NCI-H2196 (cell line): ENCODE measurements around the gene ICE2.
A peak's percentile ranks its signal among the peaks of the same experiment; 100 is the strongest.

Experiments
- DNase-seq: peaks from one replicate; lab custom pipeline; 2025; ENCODE audit not compliant: unreplicated experiment; lab: John Stamatoyannopoulos, UW

Gene ICE2

DNA sequence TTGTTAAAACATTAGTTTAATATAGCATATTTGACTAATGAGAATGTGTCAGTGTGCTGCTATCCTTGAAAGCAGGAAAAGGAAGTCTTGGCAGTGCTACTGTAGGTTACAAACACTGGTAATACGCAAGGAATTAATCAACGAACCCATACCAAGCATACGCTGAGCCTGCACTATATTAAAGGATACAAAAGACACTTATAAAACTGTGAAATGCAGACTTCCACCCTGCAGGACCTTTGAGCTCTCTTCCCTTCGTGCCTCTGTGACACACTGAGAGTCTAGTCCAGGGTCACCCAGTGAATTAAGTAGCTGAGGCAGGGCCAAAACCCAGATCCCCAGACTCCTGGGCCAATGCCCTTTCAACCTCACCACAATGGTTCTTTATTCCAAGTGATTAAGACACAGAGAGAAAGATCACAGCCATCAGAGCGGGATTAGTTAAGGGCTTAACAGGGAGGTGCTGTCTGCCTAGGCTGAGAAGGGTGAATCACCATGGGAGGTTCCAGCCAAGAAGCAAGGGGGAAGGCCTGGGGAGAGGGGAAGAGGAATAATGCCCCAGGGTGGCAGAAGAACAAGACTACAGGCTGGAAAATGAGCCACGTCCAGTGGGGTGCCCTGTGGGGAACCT is 88.0 kb downstream of the ICE2 start:
- DNase-seq: no peak

DNA sequence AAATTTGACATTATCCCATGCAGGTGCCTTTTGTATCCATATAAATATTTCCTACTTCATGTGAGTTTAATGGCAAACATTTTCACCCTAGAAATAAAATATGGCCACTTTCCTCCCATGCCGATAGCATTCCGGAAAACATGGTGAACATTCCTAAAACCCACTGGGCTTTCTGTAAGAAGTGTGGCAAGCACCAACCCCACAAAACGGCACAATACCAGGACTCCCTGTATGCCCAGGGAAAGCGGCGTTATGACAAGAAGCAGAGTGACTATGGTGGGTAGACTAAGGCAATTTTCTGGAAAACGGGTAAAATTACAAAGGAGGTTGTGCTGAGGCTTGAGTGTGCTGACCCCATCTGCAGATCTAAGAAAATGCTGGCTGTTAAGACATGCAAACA is 88.7 kb downstream of the ICE2 start:
- DNase-seq: no peak

DNA sequence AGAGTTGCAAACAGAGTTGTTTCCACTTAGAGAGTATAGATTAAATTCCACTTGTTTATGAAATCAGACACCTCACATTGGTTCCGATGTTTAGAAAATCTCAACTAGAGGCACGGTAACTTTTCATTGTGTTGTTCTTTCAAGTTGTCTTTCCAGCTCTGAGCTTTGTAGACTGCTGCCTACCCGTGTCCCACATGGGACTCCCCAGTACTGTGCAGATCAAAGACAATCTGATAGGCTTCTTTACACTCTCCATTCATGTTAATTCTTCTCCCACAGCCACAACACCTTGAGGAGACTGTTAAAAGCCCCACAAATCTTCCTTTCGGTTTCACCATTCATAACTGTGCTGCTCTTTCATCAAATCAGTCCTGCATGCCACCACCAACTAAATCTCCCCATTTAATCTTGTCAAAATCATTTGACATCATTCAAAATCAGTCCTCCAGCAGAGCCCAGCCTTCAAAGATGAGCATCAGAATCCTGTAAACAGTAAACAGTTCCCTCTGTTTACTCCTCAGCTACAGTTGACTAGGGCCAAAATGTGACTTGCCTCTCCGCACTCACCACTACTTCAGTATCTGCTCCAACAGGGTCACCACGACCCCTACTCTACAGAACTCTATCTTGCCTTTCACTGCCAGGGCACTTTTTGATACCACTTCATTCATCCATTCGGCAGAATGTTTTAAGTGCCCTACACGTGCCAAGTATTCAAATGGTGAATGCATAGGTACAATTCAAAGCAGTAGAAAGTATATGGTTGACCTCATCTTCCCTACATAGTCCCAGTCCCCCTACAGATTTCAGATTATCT is 89.5 kb downstream of the ICE2 start:
- no peak for DNase-seq

DNA sequence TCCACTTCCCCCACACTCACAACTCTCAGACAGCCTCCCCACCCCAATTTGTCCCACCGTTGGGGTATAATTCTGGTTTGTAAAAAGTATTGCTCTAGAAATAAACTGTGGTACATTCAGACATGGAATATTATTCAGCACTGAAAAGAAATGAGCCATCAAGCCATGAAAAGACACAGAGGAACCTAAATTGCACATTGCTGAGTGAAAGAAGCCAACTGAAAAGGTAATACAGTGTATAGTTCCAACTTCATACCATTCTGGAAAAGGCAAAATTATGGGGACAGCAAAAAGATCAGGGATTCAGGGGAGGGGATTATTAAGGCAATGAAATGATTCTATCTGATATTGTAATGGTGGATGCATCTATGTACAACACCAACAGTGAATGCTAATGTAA is 91.6 kb downstream of the ICE2 start:
- no peak for DNase-seq

DNA sequence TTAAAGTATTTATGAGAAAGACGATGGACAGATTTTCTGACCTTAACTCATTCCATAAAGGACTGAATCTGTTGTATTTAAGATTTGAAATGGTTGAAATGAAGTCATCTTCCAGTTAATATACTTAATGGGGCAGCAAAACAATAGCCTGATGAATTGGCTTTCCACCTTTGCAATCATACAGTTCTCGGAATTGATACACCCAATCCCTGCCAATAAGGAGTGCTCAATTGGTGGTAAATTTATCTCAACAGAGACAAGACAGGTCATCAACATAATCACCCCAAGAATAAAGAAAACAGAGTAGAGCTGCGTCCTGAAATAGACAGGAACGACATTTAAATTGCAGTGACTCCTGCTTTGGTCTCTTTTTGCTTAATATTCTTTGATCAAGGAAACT is 92.3 kb downstream of the ICE2 start:
- DNase-seq: no peak

DNA sequence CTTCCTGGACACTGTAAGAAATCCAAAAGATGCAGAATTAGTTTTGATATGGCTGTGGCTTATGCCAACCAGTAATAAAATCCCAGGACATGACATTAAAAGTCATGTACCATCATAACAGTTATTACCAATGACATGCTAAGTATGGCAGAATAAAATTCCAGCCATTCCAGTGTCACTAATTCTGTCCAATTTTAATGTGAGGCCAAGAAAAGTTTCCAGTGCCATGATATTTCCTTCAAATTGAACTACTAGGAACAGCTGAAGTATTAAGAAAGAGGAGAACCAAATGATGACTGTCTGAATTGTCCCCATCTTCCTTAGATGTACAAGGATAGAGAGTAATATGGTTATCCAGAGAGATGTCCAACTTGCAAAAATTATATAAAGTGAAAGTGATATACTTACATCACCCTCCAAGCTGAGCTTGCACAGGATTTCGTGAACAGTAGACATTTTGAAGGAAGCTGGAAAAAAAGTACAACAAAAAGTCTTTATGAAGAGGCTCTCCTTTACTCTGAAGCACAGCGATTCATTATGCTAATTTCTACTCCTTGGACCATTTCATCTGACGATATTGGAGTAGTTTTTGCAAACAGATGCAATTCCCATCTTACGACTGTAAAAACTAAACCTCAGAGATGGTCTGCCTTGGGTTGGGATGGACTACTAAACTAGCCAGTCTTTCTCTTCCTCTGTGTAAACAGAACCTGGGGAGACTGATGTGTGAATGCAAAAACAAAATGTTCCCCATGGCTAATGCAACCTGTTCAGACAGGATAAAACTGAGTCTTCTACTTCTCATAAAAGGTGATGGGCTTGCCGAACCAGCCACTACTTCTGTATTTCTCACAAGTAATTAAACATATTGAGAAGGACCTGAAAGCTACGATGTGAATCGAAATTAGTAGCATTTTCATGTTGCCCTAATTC is 93.1 kb downstream of the ICE2 start:
- DNase-seq: no peak

DNA sequence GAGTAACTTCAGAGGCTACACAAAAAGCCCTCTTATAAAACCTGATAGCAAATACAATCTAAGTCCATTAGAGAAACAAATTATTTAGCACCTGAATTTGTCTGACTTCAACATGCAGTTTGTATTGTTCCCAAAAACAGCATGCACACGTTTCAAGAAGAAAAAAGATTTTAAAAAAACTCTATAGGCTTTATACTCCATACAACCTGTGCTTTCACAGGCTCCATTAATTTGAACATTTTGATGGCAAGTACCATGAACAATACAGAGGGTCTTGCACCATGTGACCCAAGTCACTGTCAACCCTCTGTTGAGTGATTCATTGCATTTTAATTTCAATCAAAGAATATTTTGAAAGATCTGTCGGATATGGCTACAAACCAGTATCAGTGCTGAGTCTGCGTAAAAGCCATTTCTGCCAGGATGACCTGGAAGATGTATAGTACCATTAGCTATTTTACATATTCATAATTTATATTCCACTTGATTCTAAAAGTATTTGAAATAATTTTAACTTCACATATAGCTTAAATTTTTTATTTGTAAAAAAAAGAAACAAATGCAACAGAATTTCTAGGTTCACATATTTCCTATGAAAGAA is 94.3 kb downstream of the ICE2 start:
- DNase-seq: no peak

DNA sequence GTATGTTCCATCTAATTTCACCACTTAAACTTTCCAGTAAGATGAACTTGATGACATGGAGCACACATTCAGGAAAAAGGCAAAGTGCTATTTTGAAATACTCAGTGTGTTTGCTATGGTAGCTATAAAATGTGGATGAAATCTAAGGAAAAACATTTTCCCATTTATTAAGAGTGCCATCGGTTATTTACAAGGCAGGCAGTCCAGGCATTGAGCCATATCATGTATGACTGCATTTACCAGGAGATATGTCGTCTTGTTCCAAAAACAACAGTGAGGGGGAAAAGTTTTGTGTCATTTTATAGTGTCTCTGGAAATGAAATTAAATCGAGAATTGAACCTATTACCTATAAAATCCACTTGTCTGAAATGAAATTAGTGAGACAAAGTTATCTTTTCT is 94.9 kb downstream of the ICE2 start:
- no peak for DNase-seq

DNA sequence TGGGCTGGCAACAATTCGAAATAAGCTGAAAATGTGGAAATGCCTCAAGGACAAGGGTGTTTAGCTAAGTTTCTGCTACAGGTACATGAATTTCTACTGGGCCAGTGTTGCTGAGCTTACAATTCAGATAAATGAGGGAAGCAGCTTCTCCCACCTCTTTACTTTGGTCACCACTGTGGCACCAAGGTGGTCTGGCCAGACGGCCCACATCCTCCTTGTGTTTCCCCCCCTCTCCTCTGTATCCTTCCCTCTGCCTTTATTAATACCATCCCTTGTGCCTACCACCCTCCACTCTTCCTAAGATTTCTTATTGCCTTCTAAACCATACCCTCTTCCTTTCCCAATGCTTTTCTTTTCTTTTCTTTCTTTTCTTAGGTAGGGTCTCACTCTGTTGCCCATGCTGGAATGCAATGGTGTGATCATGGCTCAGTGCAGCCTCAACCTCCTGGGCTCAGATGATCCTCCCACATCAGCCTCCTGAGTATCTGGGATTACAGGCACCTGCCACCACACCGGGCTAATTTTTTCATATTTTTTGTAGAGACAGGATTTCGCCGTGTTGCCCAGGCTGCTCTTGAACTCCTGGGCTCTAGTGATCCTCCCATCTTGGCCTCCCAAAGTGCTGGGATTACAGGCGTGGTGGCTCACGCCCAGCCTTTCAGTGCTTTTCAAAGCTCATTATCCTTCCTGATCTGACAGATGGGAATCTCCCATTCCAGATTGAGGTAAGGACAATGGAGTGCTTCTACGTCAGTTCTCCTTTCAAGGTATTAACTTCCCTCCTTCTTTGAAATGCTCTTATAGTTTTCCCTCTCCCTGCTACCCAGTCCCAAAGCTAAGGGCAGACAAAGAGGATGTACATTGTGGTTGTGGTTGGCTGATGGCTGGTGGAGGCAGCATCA is 95.9 kb downstream of the ICE2 start:
- no peak for DNase-seq

DNA sequence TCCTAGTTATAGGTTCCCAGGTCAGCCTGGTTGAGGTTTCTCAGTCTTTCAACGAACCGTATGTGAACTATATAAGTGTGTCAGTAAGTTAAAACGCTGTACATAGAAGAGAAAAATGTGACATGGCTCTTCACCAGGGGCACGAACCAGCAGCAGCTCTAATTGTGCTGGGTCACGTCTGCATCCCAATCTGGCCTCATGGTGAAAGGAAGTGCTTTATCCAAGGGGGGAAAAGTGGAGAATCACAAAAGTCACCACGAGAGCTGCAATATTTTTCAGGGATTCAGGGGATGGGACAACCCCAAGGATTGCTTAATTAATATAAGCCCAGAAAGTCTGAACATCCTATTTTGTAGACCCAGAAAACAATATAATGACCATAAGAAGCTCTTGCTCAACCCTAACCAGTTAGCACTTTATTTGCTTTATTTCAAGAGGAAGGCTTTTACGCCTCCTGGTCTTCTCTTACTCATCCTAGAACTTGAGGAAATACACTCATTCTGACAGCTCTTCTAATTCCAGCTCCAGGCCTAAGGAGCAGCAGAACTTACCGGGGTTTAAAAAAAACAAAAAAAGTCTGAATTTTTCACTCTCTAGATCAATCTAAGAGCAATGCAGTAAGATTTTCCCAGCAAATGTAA is 97.7 kb downstream of the ICE2 start:
- DNase-seq: no peak

DNA sequence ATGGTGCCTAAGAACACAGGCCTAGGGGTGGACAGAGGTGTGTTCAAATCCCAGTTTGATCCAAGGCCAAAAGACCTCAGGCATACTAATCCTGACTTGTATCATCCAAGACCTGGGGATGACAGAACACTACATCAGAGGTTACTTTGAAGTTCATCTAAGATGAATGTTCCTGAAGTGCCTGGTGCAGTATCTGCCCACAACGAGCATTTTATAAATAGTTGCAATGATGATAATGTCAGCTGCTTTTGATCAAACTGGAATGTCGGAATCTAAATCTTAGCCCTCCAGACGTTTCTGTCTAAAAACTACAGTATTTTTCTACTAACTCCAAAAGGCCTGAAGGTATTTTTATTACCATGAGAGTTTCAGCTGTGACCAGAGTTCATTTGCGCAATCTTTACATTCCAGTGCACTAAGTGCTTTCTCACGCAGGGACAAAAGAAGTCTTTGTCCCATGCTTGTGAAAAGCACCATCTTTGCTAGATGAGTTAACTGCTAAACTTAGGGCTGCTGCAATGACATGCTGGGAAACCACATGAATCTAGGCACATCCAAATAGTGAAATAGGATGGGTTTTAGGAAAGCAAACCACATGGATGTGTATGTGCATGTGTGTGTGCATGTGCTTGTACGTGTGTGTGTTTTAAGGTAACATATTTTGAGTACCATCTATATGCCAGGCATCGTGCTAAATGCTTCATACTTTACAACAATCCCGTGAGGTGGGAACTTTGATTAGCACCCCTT is 99.2 kb downstream of the ICE2 start:
- no peak for DNase-seq

DNA sequence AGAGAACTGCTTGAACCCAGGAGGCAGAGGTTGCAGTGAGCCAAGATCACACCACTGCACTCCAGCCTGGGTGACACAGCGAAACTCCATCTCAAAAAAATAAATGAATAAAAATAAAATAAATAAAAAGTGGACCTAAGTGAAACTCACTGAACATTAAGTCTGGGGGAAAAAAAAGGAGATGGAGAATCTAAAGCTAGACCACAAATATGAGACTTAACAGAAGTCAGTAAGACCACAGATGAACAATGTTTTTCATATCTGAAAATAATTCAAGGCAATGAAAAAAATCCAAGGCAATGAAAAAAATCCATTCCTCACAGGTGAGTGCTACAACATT is 99.8 kb downstream of the ICE2 start:
- DNase-seq: no peak

DNA sequence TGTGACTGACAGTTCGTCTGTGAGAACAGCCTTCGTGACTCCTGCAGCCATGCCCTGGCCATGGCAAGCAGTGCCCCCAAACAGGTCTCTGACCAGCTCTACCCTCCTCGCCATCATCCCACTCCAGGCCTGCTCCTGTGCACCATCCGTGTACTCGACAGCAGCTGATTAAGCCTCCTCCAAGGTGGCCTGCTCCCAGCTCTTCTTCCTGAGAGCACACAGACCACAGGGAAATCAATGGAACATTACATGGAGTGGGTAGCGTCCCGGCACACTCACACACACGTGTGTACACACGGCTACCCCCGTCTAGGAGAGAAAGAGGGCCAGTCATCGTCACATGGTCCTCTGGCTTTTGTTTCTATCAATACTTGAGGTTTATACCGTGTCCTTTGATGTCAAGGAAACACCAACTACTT is 102.3 kb downstream of the ICE2 start:
- peak; percentile 12 for DNase-seq

DNA sequence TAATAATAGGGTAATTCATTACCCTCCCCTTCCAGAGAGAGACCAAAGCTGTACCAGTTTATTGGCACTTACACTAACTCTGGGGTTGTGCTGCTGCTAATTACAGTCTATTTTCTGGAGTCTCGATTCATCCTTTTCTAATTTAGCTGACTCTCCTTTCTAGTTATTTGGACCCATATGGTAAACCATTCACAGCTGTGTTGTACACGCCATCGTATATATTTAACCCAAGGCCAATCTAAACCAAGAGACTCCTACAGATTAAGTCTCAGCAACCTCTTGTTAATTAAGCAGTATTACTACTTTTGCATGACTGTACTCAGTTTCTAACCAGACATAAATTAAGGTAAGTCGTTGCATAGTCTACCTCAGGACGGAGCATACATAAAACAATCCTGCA is 103.6 kb downstream of the ICE2 start:
- DNase-seq: no peak

DNA sequence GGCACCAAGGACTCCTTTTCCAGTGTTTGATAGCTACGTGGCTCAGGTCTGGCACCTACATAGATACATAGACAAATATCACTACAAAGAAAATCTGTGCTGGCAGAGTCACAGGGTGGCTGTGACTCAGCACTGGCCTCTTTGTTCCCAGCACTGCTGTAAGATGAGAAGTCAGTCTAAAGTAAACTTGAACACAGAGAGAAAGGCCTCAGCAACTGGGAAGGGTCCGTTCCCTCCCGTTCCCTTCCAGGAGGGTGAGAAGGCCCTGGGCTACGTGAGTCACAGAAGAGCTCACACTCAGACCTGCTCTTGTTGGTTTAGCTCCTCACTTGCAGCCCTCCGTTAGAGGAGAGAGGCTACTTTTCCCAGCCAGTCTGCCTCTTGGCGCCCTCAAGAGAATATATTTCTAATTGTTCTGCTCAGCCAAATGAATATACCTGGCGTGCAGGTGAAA is 104.3 kb downstream of the ICE2 start:
- DNase-seq: peak; percentile 78

DNA sequence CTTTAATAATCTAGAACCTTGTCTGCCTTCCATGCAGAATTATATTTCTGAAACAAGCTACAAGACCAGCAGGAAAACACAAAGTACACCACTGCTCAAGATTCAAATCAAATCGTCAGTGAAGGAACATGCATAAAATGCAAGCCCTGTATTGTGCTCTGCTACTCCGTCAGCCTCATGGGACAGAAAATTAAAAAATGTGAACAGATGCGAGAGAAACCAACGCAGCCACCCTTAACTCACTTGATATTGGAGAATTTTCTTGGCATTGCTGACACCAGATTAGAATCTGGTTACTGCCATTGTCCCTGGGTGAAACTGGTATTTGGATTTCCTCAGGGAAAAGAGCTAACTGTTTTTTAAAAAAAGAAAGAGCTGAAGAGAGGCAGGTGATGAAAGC is 104.7 kb downstream of the ICE2 start:
- peak; percentile 78 for DNase-seq

DNA sequence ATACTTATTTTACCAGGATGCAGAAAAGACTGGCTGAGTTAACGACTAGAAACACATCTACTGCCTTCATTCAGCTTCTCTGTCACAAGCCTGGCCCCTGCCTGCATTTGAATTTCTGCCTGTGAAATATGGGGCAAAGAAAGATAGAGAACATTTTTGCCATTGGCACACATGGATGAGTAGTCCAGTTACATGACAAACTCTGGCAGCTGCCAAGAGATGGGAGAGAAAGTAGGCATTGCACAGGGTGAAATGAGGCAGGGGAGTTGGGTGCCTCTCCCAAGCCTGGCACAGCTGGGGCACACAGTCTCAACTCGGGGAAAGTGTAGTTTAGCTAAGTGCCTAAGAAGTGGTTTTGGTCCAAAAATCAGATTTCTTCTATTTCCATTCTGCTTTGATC is 105.2 kb downstream of the ICE2 start:
- DNase-seq: no peak

DNA sequence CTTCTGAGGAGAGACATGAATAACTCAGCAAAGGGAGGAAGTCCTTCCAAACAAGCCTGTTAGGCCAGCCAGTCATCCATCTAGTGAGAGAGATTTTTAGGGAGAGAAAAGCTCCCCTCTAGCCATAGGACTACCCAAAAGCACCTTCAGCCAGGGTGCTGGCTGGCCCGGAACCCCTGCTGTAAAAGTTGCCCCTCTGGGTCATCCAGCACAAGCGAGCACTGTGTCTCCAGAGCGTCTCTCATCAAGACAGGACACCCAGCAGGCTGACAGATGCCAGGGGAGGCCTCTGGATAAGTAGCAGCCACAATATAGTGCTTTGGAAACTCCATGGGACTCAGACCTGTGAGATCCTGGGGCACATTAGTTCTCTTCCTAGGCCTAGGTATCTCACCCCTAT is 105.6 kb downstream of the ICE2 start:
- DNase-seq: no peak

DNA sequence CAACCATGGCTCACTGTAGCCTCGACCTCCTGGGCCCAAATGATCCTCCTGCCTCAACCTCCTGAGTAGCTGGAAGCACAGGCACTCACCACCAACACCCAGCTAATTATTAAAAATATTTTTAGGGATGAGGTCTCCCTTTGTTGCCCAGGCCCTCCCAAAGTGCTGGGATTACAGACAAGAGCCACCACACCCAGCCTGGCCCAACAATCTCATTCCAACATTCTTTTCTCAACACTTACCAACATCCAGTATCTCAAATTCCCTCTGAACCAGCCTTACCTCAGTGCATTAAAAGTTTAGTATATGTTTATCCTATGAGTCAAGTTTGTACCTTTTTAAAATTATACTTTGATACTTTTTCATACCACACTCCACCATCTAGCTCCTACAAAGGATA is 106.2 kb downstream of the ICE2 start:
- DNase-seq: no peak
